ENCODE results near the gene CHRM2.

CHRM2 gene

DNA sequence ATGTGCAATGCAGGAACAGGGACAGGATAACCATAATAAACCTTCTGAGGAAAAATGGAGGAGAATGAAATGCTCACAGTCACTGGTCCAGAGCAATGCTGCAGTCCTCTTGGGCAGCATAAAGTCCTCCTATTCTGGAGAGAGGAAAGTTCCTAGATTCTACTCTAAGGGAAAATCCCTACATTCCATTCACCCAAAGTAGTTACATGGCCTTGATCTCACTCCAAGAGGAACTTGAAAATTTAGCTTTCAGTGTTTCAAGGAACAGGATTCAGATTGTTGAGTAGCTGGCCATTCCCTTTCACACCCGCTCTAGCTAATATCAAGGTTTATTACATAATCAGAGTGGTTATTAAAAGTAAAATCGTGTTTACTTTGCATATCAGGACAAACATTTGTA is 168.3 kb downstream of the CHRM2 start:
- DNase-seq: no peak

DNA sequence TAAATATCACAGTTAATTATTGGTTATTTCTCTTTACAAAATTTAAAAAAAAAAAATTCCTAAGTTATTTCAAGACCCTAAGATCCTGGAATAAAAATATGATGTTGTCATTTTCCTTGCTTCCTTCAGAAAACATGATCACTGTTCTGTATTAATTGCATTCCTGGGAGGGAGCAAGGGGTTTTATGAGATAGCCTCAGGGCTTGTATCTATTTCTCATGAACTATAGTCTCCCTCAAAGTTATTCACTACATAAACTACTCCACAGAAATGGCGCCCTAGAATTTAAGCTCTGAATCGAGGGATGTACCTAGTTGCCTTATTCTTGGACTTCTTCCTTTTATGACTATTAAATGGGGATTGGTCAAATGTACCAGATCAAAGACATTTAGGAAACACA is 170.3 kb downstream of the CHRM2 start:
- no peak for DNase-seq

GRCh38 chr7:137040745-137041144 is 172.3 kb downstream of the CHRM2 start:
- DNase-seq: no peak

DNA sequence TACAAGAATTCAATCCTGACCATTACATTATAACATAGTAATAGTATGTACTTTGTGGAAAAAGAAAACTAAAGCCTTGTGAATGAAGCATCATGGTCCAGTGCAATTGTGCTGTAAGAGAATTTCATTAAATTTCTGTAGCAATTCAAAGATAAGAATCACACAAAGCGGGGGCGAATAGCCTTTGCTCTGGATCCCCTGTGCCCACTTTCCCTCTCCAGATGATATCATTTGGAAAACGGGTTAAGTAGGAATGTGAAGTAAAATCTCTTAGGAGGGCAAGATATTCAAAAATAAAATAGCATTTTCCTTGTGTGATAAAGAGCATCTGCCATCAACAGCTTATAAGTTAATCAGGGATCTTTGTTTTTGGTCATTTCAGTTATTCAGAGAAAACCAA is 177.1 kb downstream of the CHRM2 start:
- no peak for DNase-seq

GRCh38 chr7:137069249-137069963 is 201.0 kb downstream of the CHRM2 start:
- no peak for DNase-seq
